ENCODE data around the gene SCAF8. TPM values are rescaled to one million over a fixed set of nuclear protein-coding genes. Genes with fewer than 3 reads are reported as not detected.
A peak's percentile ranks its signal among the peaks of the same experiment; 100 is the strongest.
"Not testable (repeated sequence)": the region's sequence is repeated elsewhere in the genome, so short reads cannot be mapped to it uniquely, and the experiment has no call there.

Gene SCAF8
- total RNA-seq (2014; rRNA removed; shearing (Covaris generic)), result 10.7 and 13.5 TPM in 2 replicates

GRCh38 chr6:154733183-154733625 lies at the start of gene SCAF8:
Gene SCAF8 (plus strand): TSS chr6:154733416. CDS start chr6:154733901, 485 bp downstream.
- peak; percentile 51 for DNase-seq (ENCODE audit: low spot score)

GRCh38 chr6:154683756-154684523 lies 49.3 kb upstream of the SCAF8 start:
- no peak for DNase-seq (ENCODE audit: low spot score)

- DNase-seq (ENCODE audit: low spot score), result no peak
These were observed 47.1 kb upstream of the SCAF8 start for GRCh38 chr6:154686162-154686561.

GRCh38 chr6:154689493-154690255 lies 43.5 kb upstream of the SCAF8 start:
- DNase-seq (ENCODE audit: low spot score), result no peak

- DNase-seq (ENCODE audit: low spot score), result no peak
These were observed 42.4 kb upstream of the SCAF8 start for GRCh38 chr6:154690857-154691256.

GRCh38 chr6:154696661-154697060 lies 36.6 kb upstream of the SCAF8 start:
- no peak for DNase-seq (ENCODE audit: low spot score)

GRCh38 chr6:154703124-154703523 lies 30.1 kb upstream of the SCAF8 start:
- DNase-seq (ENCODE audit: low spot score), result no peak

- DNase-seq (ENCODE audit: low spot score), result no peak
These were observed 27.6 kb upstream of the SCAF8 start for GRCh38 chr6:154705471-154706113.

GRCh38 chr6:154706389-154706788 lies 26.8 kb upstream of the SCAF8 start:
- no peak for DNase-seq (ENCODE audit: low spot score)

GRCh38 chr6:154709621-154710020 lies 23.6 kb upstream of the SCAF8 start:
- no peak for DNase-seq (ENCODE audit: low spot score)

GRCh38 chr6:154710689-154711088 lies 22.5 kb upstream of the SCAF8 start:
- no peak for DNase-seq (ENCODE audit: low spot score)

- DNase-seq (ENCODE audit: low spot score), result no peak
These were observed 17.8 kb upstream of the SCAF8 start for GRCh38 chr6:154715446-154715845.

- DNase-seq (ENCODE audit: low spot score), result not testable (repeated sequence)
These were observed 16.9 kb upstream of the SCAF8 start for GRCh38 chr6:154716350-154716749.

- DNase-seq (ENCODE audit: low spot score), result no peak
These were observed 13.8 kb upstream of the SCAF8 start for GRCh38 chr6:154719433-154719832.

- no peak for DNase-seq (ENCODE audit: low spot score)
These were observed 13.4 kb upstream of the SCAF8 start for GRCh38 chr6:154719854-154720253.

- peak; percentile 75 for DNase-seq (ENCODE audit: low spot score)
These were observed 11.8 kb upstream of the SCAF8 start for GRCh38 chr6:154721460-154721859.

- DNase-seq (ENCODE audit: low spot score), result no peak
These were observed 6.3 kb upstream of the SCAF8 start for GRCh38 chr6:154726887-154727286.

- no peak for DNase-seq (ENCODE audit: low spot score)
These were observed 1.7 kb upstream of the SCAF8 start for GRCh38 chr6:154731296-154732218.

- DNase-seq (ENCODE audit: low spot score), result peak; percentile 3
These were observed 556 bp upstream of the SCAF8 start for GRCh38 chr6:154732538-154733182.

- DNase-seq (ENCODE audit: low spot score), result peak; percentile 85
These were observed 588 bp downstream of the SCAF8 start for GRCh38 chr6:154733626-154734382.
